ENCODE results near the gene KCNQ1.

- TF ChIP-seq CTCF (IDR thresholded peaks at IDR 0.05) (no peak), POLR2AphosphoS5 (IDR thresholded peaks at IDR 0.05) (no peak), EP300 (IDR thresholded peaks at IDR 0.05) (no peak)
Measured at GRCh38 chr11:2775626-2776350, 331.0 kb downstream of the KCNQ1 start.

Measured in upper lobe of left lung (tissue), 4 donors.